ENCODE results near the gene DSTYK. TPM values are rescaled to one million over a fixed set of nuclear protein-coding genes. Genes with fewer than 3 reads are reported as not detected.

Gene DSTYK
- total and polyA plus RNA-seq, 2 donors (not counting 3 experiments of a cell fraction or from before 2014, with no cell fraction given), result 3.6 to 8.7 TPM

DNA sequence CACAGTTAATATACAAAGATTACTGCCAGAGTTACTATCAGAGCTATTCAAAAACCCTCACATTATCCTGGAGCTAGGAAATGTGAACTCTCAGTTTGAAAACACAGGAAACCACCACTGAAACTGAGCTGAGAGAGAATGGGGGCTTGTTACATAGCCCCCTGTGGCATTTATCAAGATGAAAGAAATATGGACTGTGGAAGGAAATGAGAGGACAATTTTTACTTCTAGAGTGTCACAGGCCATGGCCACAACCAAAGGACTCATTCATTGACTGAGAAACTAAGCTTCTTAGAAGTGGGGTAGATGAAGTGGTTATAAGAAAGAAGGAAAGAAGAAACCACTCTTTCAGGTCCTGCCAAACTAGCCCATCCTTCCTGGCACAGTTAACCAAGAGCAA, 25.3 kb downstream of the DSTYK start:
- intact Hi-C loops (cut with micrococcal nuclease), result no loop called here
- POLR2A ChIA-PET, result no interaction called here
- H2AFZ ChIP-seq (ENCODE audit: low read depth, low read length), result no peak overlapping the region
- peaks cover 8% of the 10 kb centered on the region for H3K4me1 ChIP-seq (ENCODE audit: control insufficient read depth, extremely low read depth, insufficient read depth, low read length)
- DNase-seq (ENCODE audit: low read depth, low spot score), result no peak
- CTCF ChIA-PET, result interaction anchor here (1.5 kb wide), 1 partner anchor 45 kb away, joined by 5 read pairs; no protein-coding TSS in a partner anchor
- H3K4me2 ChIP-seq (ENCODE audit: insufficient read depth, low read length), result no peak overlapping the region
- no peaks in the 10 kb centered on the region for H3K9me1 ChIP-seq (replicated peaks; ENCODE audit: control insufficient read depth, extremely low read depth, insufficient read depth, low read length)
- H3K9me3 ChIP-seq (replicated peaks; ENCODE audit: control insufficient read depth, insufficient read depth, low read length), result no peaks in the 10 kb centered on the region
- H3K79me2 ChIP-seq (ENCODE audit: control insufficient read depth, insufficient read depth, low read length), result no peaks in the 10 kb centered on the region
- TF ChIP-seq, protein P1, sequence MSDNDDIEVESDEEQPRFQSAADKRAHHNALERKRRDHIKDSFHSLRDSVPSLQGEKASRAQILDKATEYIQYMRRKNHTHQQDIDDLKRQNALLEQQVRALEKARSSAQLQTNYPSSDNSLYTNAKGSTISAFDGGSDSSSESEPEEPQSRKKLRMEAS (IDR thresholded peaks at IDR 0.05; ENCODE audit: insufficient read depth, insufficient read length), result no peak
- TF ChIP-seq MYC (IDR thresholded peaks at IDR 0.05; ENCODE audit: low read depth, low read length) (no peak), GATA2 (IDR thresholded peaks at IDR 0.05; ENCODE audit: insufficient read depth, insufficient read length, low read depth, low read length) (no peak), FOS (IDR thresholded peaks at IDR 0.05; ENCODE audit: borderline replicate concordance, insufficient read depth, low read length) (no peak), JUN (IDR thresholded peaks at IDR 0.05; ENCODE audit: borderline replicate concordance, insufficient read depth, insufficient read length, low read depth) (no peak), POLR2AphosphoS5 (IDR thresholded peaks at IDR 0.05; ENCODE audit: insufficient read depth, low read depth, low read length) (no peak), POLR2A (IDR thresholded peaks at IDR 0.05; ENCODE audit: low read depth, low read length) (no peak), EZH2 (IDR thresholded peaks at IDR 0.05; ENCODE audit: borderline replicate concordance, low read depth, low read length, severe bottlenecking) (no peak)
- TF ChIP-seq, protein P2, sequence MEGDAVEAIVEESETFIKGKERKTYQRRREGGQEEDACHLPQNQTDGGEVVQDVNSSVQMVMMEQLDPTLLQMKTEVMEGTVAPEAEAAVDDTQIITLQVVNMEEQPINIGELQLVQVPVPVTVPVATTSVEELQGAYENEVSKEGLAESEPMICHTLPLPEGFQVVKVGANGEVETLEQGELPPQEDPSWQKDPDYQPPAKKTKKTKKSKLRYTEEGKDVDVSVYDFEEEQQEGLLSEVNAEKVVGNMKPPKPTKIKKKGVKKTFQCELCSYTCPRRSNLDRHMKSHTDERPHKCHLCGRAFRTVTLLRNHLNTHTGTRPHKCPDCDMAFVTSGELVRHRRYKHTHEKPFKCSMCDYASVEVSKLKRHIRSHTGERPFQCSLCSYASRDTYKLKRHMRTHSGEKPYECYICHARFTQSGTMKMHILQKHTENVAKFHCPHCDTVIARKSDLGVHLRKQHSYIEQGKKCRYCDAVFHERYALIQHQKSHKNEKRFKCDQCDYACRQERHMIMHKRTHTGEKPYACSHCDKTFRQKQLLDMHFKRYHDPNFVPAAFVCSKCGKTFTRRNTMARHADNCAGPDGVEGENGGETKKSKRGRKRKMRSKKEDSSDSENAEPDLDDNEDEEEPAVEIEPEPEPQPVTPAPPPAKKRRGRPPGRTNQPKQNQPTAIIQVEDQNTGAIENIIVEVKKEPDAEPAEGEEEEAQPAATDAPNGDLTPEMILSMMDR (IDR thresholded peaks at IDR 0.05; ENCODE audit: extremely low read depth in 1 of 2, insufficient read depth in 1 of 2, low read depth in 1 of 2, low read length in 2 of 2), result no peak
- no peak overlapping the region for H3K4me3 ChIP-seq (replicated peaks in 1 of 3; ENCODE audit: insufficient read depth in 1 of 3, low read depth in 1 of 3, low read length in 3 of 3)
- no peak overlapping the region for H3K27ac ChIP-seq (ENCODE audit: insufficient read depth, low read depth, low read length)
- no TSS peak for BruUV-seq (replicated peaks)
- peaks cover 3% of the 10 kb centered on the region in 2 experiments for H3K36me3 ChIP-seq (ENCODE audit: control insufficient read depth in 2 of 2, extremely low read depth in 1 of 2, insufficient read depth in 2 of 2, low read length in 2 of 2)
- H3K27me3 ChIP-seq (ENCODE audit: control insufficient read depth in 2 of 2, insufficient read depth in 2 of 2, low read length in 2 of 2), result no peaks in the 10 kb centered on the region
- no peak for FAIRE-seq
- dilution Hi-C loops (cut with MboI; ENCODE audit: extremely low pct_ligation_motif_present, low sequenced_read_pairs), result no loop called here
- no peak overlapping the region for H3K9ac ChIP-seq (replicated peaks; ENCODE audit: extremely low read depth, insufficient read depth, low read length)
- H4K20me1 ChIP-seq (replicated peaks; ENCODE audit: control insufficient read depth, extremely low read depth, insufficient read depth, low read length), result peaks cover 2% of the 10 kb centered on the region
